ENCODE data around the gene ZFAND3.

ZFAND3 gene

GRCh38 chr6:38142178-38142902 lies 322.8 kb downstream of the ZFAND3 start:
- DNase-seq, result no peak

DNA sequence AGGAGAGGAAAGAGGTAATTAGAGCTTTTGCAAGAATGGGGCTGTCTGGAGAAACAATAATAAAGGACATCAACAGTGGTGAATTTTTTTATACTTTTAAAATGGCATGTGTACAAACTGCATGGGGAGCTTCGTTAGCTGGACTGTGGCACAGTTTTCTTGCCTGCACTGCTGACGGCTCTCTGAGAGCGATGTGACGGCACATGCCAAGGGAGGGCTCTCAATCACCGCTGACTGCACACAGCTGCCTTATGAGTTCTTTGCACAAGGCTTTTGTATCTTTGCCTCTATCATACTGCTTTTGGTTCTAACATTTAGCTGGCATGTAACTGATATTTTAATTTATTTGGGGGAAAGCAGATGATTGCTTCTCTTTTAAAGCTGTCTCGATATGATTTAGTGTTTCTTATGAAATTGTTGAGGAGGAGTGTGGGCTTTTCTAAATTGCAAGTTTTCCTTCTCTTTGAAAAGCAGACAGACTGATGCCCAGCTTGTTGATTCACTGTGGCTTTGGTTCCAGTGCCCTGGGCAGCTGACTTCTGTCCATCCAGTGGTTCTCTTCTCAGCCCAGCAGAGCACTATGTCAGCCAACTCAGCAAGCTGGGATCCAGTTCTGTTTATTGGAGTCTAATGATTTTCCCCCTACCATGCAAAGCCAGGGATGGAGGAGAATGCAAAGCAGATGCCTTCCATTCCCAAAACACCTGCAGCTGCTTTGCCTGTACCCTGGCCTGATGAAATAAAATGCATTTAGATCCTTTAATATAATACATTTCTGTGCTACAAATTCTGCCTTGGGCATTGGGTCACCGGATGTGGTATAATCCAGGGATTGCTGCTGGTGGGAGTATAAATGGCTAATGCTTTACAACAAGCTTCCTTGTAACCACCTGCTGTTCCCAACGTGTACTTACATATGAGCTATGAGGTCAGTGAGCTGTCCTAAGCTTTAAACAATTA lies 323.9 kb downstream of the ZFAND3 start:
- no peak for DNase-seq

DNA sequence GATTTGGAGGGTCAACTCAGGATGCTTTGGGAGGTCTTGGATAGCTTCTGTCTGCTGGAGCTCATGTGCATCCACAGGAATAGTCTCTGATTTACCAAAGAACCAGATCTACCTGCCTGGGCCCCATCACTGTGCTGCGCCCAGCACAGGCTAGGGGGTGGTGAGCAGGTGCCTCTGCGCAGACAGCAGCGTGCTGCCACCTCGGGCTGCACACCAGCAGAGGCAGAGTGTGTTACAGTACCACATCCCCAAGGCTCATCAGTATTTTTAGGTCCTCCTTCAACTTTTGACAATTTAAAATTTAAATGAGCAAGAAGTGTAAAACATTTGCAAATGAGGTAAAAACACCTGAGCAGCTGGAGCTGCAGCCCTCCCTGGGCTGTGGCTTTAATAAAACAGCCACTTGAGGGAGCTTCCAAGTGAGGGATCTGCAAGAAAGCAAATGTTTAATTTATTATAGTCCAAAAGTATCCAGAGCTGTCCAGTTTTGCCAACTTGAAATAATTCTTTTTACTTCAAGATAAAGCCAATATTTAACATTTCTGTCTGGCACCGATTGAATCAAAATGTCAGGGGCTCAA lies 324.9 kb downstream of the ZFAND3 start:
- no peak for DNase-seq

GRCh38 chr6:38146021-38146733 lies 326.6 kb downstream of the ZFAND3 start:
- no peak for DNase-seq

GRCh38 chr6:38146734-38147027 lies 327.2 kb downstream of the ZFAND3 start:
- DNase-seq, result no peak

- DNase-seq, result no peak
Observed at GRCh38 chr6:38148606-38149005, 329.1 kb downstream of the ZFAND3 start.

DNA sequence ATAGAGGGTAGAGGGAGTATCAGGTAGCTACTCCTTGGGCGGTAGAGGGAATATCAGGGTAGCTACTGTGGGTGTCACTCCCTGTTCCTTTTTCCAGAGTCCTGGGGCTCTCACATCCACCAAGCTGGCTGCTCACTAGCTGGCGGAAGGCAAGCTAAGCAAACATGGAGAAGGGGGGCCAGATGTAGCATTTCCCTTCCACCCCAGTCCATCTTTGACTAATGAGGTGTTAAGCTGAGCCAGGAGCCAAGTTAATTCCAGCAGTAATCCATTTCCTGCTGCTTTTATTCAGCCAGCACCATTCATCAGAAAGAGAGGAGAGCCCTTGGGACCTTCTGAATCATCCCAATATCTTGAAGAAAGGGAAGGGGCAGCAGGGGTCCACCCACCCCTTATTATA lies 330.0 kb downstream of the ZFAND3 start:
- no peak for DNase-seq

- DNase-seq, result no peak
Observed at GRCh38 chr6:38150021-38150420, 330.5 kb downstream of the ZFAND3 start.

DNA sequence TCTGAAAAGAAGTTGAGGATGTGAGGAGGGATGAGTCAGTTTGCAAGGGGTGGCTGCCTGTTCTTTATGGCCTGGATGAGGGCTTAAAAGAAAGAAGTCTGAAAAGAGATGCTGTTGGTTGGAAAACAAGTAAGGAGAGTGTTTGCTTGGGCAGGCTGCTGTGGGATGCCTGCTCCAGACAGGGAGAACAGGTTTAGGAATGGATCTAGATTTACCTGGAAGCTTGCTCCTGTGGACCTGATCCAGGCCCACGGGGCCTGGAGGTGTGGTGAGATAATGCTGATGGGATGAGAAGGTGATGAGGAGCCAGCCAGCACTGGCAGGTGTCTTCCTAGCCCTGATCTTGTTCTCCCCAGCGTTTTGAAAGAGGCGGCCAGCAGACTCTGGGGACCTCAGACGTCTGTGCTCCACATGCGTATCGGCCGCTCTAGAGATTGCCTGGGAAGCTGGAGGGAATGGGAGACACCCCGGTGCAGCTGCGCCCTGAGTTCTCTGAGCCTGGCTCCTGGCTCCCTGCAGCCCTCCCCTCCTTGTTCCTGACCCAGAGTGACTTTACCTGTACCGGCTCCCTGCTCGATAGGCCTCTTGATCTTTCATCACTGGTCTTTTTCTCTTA lies 331.3 kb downstream of the ZFAND3 start:
- DNase-seq, result no peak

GRCh38 chr6:38151580-38152500 lies 332.3 kb downstream of the ZFAND3 start:
- no peak for DNase-seq

DNA sequence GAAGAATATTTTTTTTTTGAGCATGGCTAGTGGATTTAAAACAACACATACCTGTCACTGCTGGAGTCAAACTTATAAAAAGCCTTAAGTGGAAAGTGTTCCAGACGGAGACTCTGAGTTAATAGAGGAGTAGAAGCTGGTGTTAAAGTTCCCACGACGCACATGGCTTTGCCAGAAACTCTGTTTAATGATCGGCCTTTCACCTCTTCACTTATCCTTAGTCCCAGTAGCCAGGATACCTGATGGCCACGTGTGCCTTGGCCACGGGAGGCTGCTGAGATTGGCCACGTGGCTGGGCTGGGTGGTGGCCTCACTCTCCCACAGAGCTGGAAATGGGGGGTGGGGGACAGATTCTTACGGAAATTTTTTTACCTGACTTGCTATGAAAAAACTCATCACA lies 333.1 kb downstream of the ZFAND3 start:
- no peak for DNase-seq

GRCh38 chr6:38153076-38153797 lies 333.7 kb downstream of the ZFAND3 start:
- no peak for DNase-seq

GRCh38 chr6:38153798-38154345 lies 334.3 kb downstream of the ZFAND3 start:
- no peak for DNase-seq

GRCh38 chr6:38154731-38155130 lies 335.2 kb downstream of the ZFAND3 start:
- no peak for DNase-seq

- no peak for DNase-seq
Observed at GRCh38 chr6:38155144-38155543, 335.6 kb downstream of the ZFAND3 start.

- DNase-seq, result no peak
Observed at GRCh38 chr6:38155621-38156204, 336.2 kb downstream of the ZFAND3 start.

DNA sequence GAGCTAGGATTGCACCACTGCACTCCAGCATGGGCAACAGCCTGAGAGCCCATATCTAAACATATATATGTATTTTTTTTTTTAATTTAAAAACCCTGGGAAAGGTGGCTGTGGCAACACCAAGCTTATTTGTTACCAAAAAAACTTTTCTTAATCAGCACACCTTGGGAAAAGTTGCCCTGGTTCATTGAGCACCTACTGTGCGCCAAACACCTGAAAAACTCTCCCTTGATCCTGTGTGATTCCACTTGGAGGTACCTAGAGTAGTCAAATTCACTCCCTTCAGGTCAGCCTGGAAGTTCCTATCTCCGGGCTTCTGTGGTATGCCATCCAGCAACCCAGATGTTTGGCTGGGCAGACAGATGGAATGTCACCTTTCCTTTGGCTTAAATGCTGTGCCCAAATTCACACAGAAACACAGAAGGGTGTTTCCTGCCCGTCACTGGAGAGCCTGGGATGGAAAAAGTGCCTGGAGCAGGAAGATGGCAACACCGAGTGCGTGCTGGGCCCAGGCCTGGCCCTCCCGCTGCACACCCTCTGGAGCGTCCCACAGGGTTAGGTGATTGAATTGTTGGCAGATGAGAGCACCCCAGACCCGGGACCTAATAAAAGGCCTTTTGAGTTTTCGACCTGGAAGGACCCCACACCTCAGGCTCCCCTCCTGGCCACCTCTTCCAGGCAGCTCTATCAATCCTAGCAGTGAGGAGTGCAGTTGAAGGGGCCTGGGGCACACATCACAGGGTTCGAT lies 337.5 kb downstream of the ZFAND3 start:
- no peak for DNase-seq

- DNase-seq, result no peak
Observed at GRCh38 chr6:38157905-38158304, 338.4 kb downstream of the ZFAND3 start.

DNA sequence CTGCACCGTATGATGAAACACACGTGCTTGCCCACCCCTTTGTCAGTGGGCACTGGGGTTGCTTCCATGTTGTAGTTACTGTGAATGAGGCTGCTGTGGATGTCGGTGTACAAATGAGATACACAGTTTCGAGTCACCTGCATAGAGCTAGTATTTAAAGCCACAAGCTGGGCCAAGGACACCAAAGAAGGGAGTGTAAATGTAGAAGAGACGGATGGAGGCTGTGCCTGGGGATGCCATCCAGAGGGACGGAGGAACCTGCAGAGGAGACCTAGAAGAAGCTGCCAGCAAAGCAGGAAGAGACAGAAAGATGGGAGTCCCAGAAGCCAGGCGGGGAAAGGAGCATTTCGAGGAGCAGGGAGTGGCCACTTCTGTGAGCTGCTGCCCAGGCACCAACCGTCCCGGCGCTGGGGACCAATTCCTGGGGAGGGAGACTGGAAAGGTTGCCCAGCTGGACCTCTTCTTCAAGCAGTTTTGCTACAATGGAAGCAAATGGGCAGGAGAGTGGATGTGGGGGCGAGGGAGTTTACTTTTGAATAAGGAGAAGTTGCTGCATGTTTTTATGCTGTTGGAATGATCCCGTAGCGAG lies 339.3 kb downstream of the ZFAND3 start:
- no peak for DNase-seq

Data from CD4-positive, alpha-beta T cell treated with Interleukin-4 for 4 hours (primary cell).